Activated CD4-positive, alpha-beta T cell treated with anti-CD3 and anti-CD28 coated beads, Interleukin-2, amount 50 U/mL, for 4 hours (primary cell): ENCODE results near the gene HEBP2.

Experiments
- DNase-seq, 2 experiments: peaks; one replicate each; pipeline ENCODE4 v3.0.0-alpha.2; 2020

Gene HEBP2

GRCh38 chr6:138397128-138398122 lies 6.6 kb upstream of the HEBP2 start:
- DNase-seq, result no peak

GRCh38 chr6:138400326-138400725 lies 3.7 kb upstream of the HEBP2 start:
- no peak for DNase-seq

- no peak for DNase-seq
These were observed 1.8 kb upstream of the HEBP2 start for GRCh38 chr6:138401960-138402837.

GRCh38 chr6:138402838-138403187 lies 1.2 kb upstream of the HEBP2 start:
- no peak for DNase-seq

- DNase-seq, result peak in 1 of 2 experiments; percentile 5
These were observed 661 bp upstream of the HEBP2 start for GRCh38 chr6:138403324-138403800.

GRCh38 chr6:138404666-138405337 lies 779 bp downstream of the HEBP2 start:
- DNase-seq, result peak; percentile 10 to 21

- DNase-seq, result no peak
These were observed 1.9 kb downstream of the HEBP2 start for GRCh38 chr6:138405816-138406413.

- DNase-seq, result no peak
These were observed 2.4 kb downstream of the HEBP2 start for GRCh38 chr6:138406443-138406842.

- DNase-seq, result no peak
These were observed 6.2 kb downstream of the HEBP2 start for GRCh38 chr6:138410048-138410735.

GRCh38 chr6:138410972-138411880 lies 7.2 kb downstream of the HEBP2 start:
- DNase-seq, result no peak

- DNase-seq, result no peak
These were observed 11.1 kb downstream of the HEBP2 start for GRCh38 chr6:138415125-138415524.

- DNase-seq, result no peak
These were observed 12.2 kb downstream of the HEBP2 start for GRCh38 chr6:138416206-138416605.

GRCh38 chr6:138417493-138418117 lies 13.6 kb downstream of the HEBP2 start:
- no peak for DNase-seq

- DNase-seq, result no peak
These were observed 14.2 kb downstream of the HEBP2 start for GRCh38 chr6:138418118-138418742.

GRCh38 chr6:138419766-138420165 lies 15.7 kb downstream of the HEBP2 start:
- DNase-seq, result no peak

GRCh38 chr6:138420356-138420755 lies 16.3 kb downstream of the HEBP2 start:
- DNase-seq, result no peak

GRCh38 chr6:138421089-138421488 lies 17.1 kb downstream of the HEBP2 start:
- no peak for DNase-seq

GRCh38 chr6:138421608-138422007 lies 17.6 kb downstream of the HEBP2 start:
- DNase-seq, result no peak

- no peak for DNase-seq
These were observed 18.8 kb downstream of the HEBP2 start for GRCh38 chr6:138422861-138423260.
